Superior temporal gyrus (tissue), 1 donor: Measurements from ENCODE around the gene NDN.
"Not testable (repeated sequence)": the region's sequence is repeated elsewhere in the genome, so short reads cannot be mapped to it uniquely, and the experiment has no call there.

Experiments
- DNase-seq: peaks from one replicate; pipeline ENCODE4 v3.0.0-alpha.2; 2016; ENCODE audit errors: extremely low spot score

Gene NDN

GRCh38 chr15:23687143-23687470, at the start of gene NDN:
NDN (minus strand) TSS chr15:23687305; CDS start chr15:23687217, 88 bp downstream.
- peak; percentile 33 for DNase-seq

GRCh38 chr15:23736033-23736673, 49.0 kb upstream of the NDN start:
- no peak for DNase-seq

GRCh38 chr15:23734862-23735261, 47.8 kb upstream of the NDN start:
- no peak for DNase-seq

DNA sequence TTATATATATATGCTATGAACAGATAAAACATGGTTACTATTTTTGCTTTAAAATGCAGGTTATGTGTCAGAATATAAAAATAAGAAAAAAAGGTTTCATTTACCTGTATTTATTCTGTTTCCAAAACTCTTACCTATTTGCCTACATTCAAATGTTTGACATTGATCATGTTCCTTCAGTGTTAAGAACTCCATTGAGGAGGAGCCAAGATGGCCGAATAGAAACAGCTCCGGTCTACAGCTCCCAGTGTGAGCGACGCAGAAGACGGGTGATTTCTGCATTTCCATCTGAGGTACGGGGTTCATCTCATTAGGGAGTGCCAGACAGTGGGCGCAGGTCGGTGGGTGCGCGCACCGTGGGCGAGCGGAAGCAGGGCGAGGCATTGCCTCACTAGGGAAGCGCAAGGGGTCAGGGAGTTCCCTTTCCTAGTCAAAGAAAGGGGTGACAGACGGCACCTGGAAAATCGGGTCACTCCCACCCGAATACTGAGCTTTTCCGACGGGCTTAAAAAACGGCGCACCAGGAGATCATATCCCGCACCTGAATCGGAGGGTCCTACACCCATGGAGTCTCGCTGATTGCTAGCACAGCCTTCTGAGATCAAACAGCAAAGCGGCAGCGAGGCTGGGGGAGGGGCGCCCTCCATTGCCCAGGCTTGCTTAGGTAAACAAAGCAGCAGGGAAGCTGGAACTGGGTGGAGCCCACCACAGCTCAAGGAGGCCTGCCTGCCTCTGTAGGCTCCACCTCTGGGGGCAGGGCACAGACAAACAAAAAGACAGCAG, 27.0 kb upstream of the NDN start:
- DNase-seq: not testable (repeated sequence)

DNA sequence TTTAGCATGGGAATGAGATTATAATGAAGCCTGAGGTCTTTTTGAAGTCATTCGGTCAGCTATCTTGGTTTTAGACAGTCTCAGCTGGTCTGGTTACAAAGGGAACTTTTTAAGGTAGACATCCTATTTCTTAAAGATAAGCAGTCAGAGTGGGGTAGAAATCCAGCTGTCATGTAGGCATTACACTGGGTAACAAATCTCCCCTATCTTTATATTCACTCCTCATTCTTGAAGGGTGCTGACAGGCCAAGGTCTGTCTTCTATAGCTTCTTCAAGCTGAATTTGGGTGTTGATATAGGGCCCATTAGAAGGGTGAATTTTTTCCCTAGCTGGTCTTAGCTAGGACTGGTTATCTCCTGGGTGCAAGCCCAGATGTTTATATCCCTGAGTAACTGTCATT, 21.2 kb upstream of the NDN start:
- no peak for DNase-seq

DNA sequence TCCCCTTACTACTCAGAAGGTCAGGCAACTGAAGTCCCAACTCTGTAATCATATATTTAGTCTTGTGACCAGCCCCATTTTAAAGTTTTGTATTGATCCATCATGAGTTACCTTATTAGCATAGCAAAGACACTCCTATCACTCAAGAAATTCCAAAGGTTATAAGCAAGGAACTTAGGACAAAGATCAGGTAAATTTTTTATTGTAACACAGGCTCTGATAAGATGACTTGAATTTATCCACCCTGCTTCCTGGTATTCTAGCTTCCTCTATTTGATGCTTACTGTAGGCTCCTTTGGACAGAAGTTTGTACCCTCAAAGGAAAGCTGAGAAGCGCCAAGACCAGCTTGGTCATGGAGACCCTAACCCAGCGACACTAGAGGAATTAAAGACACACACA, 8.2 kb upstream of the NDN start:
- no peak for DNase-seq

DNA sequence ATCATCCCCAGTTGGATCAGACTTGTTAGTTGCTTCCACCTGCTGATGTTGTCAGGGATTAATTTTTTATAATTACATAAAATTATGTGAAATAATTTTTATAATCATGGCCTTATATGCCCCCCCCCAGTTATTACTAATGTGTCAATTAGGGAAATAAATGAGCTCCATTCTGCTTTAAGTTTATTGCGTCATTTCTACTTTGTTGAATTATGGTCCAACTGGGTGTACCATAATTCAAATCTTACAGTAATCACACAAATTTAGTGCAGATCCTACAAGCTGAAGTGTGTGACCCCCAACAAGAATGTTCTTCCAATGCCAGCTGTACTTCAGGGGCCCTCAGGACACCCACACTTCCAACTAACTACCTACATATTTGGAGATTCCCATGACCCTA, 7.5 kb upstream of the NDN start:
- no peak for DNase-seq

DNA sequence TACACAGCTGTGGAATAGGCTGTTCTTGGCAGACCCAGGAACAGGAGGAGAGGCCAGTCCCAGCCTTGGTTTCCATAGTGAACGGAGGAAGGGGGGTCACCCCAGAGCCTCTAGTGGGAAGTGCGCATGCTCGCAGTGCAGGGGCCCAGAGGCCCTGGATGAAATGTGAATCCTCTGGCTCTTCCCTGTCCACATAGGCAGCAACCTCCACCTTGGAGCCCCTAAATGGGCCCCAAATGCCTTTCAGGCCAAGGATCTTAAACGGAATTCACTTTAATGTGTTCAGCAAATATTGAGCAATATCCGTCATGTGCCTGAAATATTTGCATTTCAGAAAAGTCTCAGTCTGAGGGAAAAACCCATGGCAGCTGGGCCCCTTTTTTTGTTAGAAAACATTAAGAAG, 3.3 kb upstream of the NDN start:
- peak; percentile 80 for DNase-seq

DNA sequence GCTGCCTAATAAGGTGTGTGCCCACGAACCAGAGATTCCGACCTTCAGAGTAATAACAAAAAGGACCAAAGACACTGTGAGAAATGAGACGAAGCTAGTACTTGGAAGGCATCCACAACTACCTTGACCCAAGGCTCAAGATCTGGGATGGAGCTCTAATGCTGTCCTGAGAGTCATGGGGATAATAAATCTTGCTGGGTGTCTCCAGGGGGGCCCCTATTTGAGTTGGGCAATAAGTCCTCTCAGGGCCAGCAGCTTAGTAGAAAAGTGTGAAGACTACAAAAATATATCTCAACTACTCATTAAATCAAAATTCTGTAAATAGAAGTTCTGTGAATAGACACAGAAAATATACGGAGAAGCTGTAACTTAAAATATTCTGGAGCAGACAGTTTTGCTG, 2.9 kb upstream of the NDN start:
- no peak for DNase-seq

DNA sequence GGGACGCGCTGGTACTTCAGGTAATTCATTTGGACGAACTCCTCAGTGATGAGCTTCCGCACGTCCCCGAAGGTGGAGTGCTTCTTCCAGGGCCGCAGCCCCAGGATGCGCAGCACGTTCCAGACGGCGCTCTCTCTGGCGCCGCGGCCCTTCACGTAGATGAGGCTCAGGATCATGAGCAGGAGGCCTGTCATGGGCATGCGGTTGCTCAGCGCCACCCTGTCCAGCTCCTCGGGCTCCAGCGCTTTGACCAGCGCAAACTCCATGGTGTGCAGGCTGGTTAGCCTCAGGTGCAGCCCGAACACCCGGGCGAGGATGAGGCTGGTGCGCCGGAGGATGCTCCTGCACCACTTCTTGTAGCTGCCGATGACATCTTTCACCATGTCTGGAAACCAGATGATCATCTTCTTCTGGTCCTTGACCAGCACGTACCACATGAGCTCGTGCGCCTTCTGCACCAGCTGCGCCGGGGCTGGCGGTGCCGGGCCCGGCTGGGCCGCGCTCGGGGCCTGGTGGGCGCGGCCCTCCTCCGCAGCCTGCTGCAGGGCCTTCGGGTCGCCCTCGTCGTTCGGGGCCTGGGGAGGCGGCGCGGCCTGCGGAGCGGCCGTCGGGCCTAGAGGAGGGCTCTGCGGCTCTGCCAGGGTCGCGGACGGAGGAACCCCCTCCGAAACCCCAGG, 501 bp downstream of the NDN start:
- no peak for DNase-seq

DNA sequence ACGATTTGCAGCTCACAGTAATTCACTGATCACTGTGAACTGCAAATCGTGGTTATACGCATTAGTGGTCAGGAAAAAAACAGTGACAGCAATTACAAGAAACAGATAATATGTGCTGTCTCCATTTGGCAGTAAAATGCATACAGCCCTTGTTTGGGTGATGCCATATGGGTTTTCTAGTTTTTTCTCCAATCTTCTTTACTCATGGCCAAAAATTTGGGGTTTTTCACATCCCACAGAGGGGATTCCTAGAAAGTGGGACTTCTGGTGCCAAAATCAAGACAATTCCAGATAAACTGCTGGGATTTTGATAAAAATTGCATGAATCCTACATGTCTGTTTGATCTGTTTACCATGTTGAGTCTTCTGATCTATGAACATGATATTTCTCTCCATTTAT, 15.6 kb downstream of the NDN start:
- no peak for DNase-seq

GRCh38 chr15:23670970-23671369, 16.1 kb downstream of the NDN start:
- DNase-seq: no peak

DNA sequence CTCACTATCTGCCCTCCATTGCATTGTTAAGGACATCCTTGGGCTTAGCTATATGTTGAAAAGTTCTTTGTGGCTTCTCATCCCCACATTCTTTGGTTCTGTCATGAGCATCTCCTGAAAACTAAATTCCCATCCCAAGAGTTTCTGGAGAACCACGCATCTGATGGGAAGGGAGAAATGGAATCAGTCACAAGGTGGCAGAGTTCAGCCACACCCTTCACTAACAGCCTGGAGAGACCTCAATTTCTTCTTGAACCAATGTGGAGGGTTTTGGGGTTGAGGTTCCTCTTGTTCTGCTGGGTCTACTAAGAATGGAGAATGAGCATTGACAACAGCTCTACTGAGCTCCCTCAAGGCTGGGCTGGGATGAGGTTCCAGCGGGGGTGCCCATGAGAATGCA, 23.9 kb downstream of the NDN start:
- no peak for DNase-seq

DNA sequence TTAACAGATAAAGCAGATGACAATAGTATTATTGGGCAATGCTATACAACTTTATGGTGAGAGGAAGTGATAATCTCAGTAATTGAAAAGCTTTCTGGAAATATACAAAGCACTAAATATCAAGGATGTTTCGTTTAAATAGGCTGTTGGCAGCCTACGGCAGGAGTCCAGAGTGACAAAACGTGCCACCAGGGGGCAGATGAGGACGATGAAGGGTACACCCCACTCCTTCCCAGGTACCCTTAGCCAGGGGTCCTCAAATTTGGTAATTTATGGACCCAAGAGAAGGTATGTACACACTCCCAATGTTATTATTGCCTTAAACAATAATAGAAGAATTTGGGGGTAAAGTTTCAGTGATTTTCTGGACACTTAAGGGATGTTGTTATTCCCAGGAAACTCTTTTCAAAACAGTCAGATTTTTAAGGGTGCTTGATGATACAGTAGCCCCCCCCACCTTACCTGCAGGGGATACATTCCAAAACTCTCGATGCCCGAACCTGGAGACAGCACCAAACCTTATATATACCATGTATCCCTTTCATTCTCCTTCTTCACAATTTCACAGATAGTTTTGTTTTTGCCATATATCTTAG, 38.1 kb downstream of the NDN start:
- peak; percentile 74 for DNase-seq

DNA sequence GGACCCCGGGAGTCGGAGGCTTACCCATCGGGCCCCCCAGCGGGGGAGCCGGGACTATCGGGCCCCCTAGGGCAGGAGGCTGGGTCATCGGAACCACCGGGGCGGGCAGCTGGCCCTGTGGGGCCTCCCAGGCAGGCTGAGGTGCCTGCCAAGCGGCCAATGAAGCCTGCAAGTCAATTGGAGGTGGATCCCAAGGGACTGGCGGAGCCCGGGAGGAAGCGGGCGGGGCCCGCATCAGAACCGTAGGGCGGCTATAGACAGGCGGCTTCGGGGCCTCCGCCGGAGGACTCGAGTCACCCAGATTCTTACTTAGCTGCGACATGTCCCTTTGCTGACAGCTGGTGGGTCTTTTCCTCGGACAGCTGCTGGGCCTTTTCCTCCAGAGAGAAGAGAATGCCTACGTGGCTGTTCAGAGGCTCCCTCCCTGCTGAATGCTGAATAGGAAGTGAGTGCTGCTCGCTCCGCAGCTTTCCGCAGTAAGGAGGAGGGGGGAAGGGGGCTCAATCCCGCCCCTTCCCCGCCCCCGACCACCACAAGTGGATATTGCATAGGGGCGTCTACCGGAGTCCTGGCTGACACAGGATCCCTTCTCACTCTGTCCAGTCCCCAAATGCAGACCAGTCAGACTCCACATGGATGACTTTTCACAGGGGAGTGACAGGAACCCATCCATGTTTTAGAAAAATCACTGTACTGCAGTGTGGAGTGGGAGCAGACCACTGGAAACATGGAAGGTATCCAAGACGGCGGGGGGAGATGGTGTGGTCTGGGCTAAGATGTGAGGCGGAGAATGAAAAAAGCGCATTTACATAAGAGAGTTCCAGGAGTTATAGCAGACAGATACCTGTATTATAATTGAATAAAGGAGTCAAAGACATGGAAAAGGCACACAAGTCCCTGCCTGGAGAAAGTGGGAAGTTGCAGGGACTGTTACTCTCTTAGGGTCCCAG, 39.4 kb downstream of the NDN start, which contains the start of gene MAGEL2:
Gene MAGEL2, minus strand, starts transcription at position 447 of the 950 bp plus-strand sequence. Its CDS starts 125 bp downstream, at position 322.
- DNase-seq: no peak

DNA sequence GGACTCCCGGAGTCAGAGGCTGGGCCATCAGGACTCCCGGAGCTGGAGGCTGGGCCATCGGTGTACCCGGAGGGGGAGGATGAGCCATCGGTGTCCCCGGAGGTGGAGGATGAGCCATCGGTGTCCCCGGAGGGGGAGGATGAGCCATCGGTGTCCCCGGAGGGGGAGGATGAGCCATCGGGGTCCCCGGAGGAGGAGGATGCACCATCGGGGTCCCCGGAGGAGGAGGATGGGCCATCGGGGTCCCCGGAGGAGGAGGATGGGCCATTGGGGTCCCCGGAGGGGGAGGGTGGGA, 40.2 kb downstream of the NDN start:
- DNase-seq: no peak

DNA sequence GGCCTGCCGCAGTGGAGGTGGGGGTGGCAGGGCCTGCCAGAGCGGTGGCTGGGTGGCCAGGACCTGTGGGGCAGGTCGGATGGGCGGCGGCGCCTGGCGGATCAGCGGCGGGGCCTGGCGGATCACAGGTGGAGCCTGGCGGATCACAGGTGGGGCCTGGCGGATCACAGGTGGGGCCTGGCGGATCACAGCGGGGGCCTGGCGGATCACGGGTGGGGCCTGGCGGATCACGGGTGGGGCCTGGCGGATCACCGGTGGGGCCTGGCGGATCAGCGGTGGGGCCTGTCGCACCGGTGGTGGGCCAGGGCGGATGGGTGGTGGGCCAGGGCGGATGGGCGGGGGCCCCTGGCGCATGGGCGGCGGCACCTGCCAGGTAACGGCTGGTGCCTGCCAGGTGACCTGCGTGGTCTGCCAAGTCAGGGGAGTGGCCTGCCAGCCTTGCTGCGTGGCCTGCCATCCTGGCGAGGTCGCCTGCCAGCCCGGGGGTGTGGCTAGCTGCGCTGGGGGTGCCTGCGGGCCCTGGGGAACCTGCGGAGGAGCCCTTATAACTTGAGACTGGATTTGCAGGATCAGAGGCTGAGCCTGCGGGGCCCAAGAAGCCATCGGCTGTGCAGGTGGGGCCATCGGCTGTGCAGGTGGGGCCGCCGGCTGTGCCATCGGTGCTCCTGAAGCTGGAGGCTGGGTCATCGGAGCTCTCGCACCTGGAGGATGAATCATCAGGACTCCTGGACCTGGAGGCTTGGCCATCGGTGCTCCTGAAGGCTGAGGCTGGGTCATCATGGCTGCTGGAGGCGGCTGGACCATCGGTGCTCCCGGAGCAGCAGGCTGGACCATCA, 40.7 kb downstream of the NDN start:
- no peak for DNase-seq

GRCh38 chr15:23645371-23646164, 41.5 kb downstream of the NDN start:
- DNase-seq: no peak

- DNase-seq: no peak
These were observed 42.3 kb downstream of the NDN start for GRCh38 chr15:23644829-23645228.
